ENCODE results near the gene TBC1D10A.
A peak's percentile ranks its signal among the peaks of the same experiment; 100 is the strongest.
"Not testable (repeated sequence)": the region's sequence is repeated elsewhere in the genome, so short reads cannot be mapped to it uniquely, and the experiment has no call there.

Gene TBC1D10A

GRCh38 chr22:30358541-30358940, 31.8 kb upstream of the TBC1D10A start:
- DNase-seq (ENCODE audit: low read depth in 1 of 2, low spot score in 1 of 2) = no peak
- TF ChIP-seq JUND (IDR thresholded peaks at IDR 0.05; ENCODE audit: low read depth) = no peak
- in situ Hi-C loops (cut with HindIII; ENCODE audit: low pct_unique_long_range_greater_than_20kb, low sequenced_read_pairs) = no loop called here

- in situ Hi-C loops (cut with HindIII; ENCODE audit: low pct_unique_long_range_greater_than_20kb, low sequenced_read_pairs) = no loop called here
- no peak for DNase-seq (ENCODE audit: low read depth in 1 of 2, low spot score in 1 of 2)
- TF ChIP-seq JUND (IDR thresholded peaks at IDR 0.05; ENCODE audit: low read depth) = no peak
Measured at GRCh38 chr22:30357650-30358215, 31.0 kb upstream of the TBC1D10A start.

GRCh38 chr22:30357236-30357570, 30.5 kb upstream of the TBC1D10A start:
- no peak for TF ChIP-seq JUND (IDR thresholded peaks at IDR 0.05; ENCODE audit: low read depth)
- in situ Hi-C loops (cut with HindIII; ENCODE audit: low pct_unique_long_range_greater_than_20kb, low sequenced_read_pairs) = no loop called here

GRCh38 chr22:30356449-30357235, 29.9 kb upstream of the TBC1D10A start, which contains the start of the genes CCDC157 and SF3A1:
Gene CCDC157, plus strand, starts transcription at chr22:30357007. Its CDS starts 8,994 bp downstream, at chr22:30366001.
Gene SF3A1, minus strand, starts transcription at chr22:30356894. Its CDS starts 102 bp downstream, at chr22:30356792.
- in situ Hi-C loops (cut with HindIII; ENCODE audit: low pct_unique_long_range_greater_than_20kb, low sequenced_read_pairs) = no loop called here
- DNase-seq (ENCODE audit: low read depth in 1 of 2, low spot score in 1 of 2) = peak; percentile 62 to 84
- no peak for TF ChIP-seq JUND (IDR thresholded peaks at IDR 0.05; ENCODE audit: low read depth)

More at GRCh38 chr22:30357236-30357570, 30.5 kb upstream of the TBC1D10A start:
- no peak for DNase-seq (ENCODE audit: low read depth in 1 of 2, low spot score in 1 of 2)

- TF ChIP-seq JUND (IDR thresholded peaks at IDR 0.05; ENCODE audit: low read depth) = no peak
- in situ Hi-C loops (cut with HindIII; ENCODE audit: low pct_unique_long_range_greater_than_20kb, low sequenced_read_pairs) = no loop called here
Measured at GRCh38 chr22:30354644-30355043, 27.9 kb upstream of the TBC1D10A start.

GRCh38 chr22:30351226-30351625, 24.5 kb upstream of the TBC1D10A start:
- no peak for TF ChIP-seq JUND (IDR thresholded peaks at IDR 0.05; ENCODE audit: low read depth)
- DNase-seq (ENCODE audit: low read depth in 1 of 2, low spot score in 1 of 2) = no peak
- in situ Hi-C loops (cut with HindIII; ENCODE audit: low pct_unique_long_range_greater_than_20kb, low sequenced_read_pairs) = no loop called here

More at GRCh38 chr22:30354644-30355043, 27.9 kb upstream of the TBC1D10A start:
- no peak for DNase-seq (ENCODE audit: low read depth in 1 of 2, low spot score in 1 of 2)

- no peak for DNase-seq (ENCODE audit: low read depth in 1 of 2, low spot score in 1 of 2)
- TF ChIP-seq JUND (IDR thresholded peaks at IDR 0.05; ENCODE audit: low read depth) = no peak
- in situ Hi-C loops (cut with HindIII; ENCODE audit: low pct_unique_long_range_greater_than_20kb, low sequenced_read_pairs) = no loop called here
Measured at GRCh38 chr22:30348809-30349208, 22.1 kb upstream of the TBC1D10A start.

GRCh38 chr22:30348404-30348803, 21.7 kb upstream of the TBC1D10A start:
- TF ChIP-seq JUND (IDR thresholded peaks at IDR 0.05; ENCODE audit: low read depth) = no peak
- no peak for DNase-seq (ENCODE audit: low read depth in 1 of 2, low spot score in 1 of 2)
- in situ Hi-C loops (cut with HindIII; ENCODE audit: low pct_unique_long_range_greater_than_20kb, low sequenced_read_pairs) = no loop called here

- in situ Hi-C loops (cut with HindIII; ENCODE audit: low pct_unique_long_range_greater_than_20kb, low sequenced_read_pairs) = no loop called here
- DNase-seq (ENCODE audit: low read depth in 1 of 2, low spot score in 1 of 2) = no peak
- no peak for TF ChIP-seq JUND (IDR thresholded peaks at IDR 0.05; ENCODE audit: low read depth)
Measured at GRCh38 chr22:30347255-30347892, 20.6 kb upstream of the TBC1D10A start.

GRCh38 chr22:30344447-30345200, 17.9 kb upstream of the TBC1D10A start:
- TF ChIP-seq JUND (IDR thresholded peaks at IDR 0.05; ENCODE audit: low read depth) = no peak

GRCh38 chr22:30340911-30341685, 14.4 kb upstream of the TBC1D10A start:
- in situ Hi-C loops (cut with HindIII; ENCODE audit: low pct_unique_long_range_greater_than_20kb, low sequenced_read_pairs) = no loop called here
- no peak for DNase-seq (ENCODE audit: low read depth in 1 of 2, low spot score in 1 of 2)
- TF ChIP-seq JUND (IDR thresholded peaks at IDR 0.05; ENCODE audit: low read depth) = no peak

More at GRCh38 chr22:30344447-30345200, 17.9 kb upstream of the TBC1D10A start:
- in situ Hi-C loops (cut with HindIII; ENCODE audit: low pct_unique_long_range_greater_than_20kb, low sequenced_read_pairs) = no loop called here
- DNase-seq (ENCODE audit: low read depth in 1 of 2, low spot score in 1 of 2) = no peak

GRCh38 chr22:30338802-30339201, 12.1 kb upstream of the TBC1D10A start:
- DNase-seq (ENCODE audit: low read depth in 1 of 2, low spot score in 1 of 2) = no peak
- TF ChIP-seq JUND (IDR thresholded peaks at IDR 0.05; ENCODE audit: low read depth) = no peak
- in situ Hi-C loops (cut with HindIII; ENCODE audit: low pct_unique_long_range_greater_than_20kb, low sequenced_read_pairs) = no loop called here

GRCh38 chr22:30338341-30338740, 11.6 kb upstream of the TBC1D10A start:
- DNase-seq (ENCODE audit: low read depth in 1 of 2, low spot score in 1 of 2); in situ Hi-C loops (cut with HindIII; ENCODE audit: low pct_unique_long_range_greater_than_20kb, low sequenced_read_pairs): not testable (repeated sequence)

Measured in T47D (cell line).